Prostate gland (tissue), 2 donors: ENCODE data around the gene DMRT2.

ENCODE experiments used
- CTCF ChIP-seq, 4 experiments: fragments of 200-600 bp in 2 of 4; fragments of 450-650 bp in 2 of 4; sonication (generic) in 2 of 4; IDR thresholded peaks; 1 replicate in 3 of 4; 2 replicates in 1 of 4; pipeline ENCODE4 v1.5.1; 2016 to 2019; ENCODE audit warnings: antibody characterized with exemption in 4 of 4, mild to moderate bottlenecking in 2 of 4, moderate library complexity in 2 of 4
- POLR2AphosphoS5 ChIP-seq: sonication (generic); formaldehyde crosslinking; IDR thresholded peaks from one replicate; pipeline ENCODE4 v1.6.1; 2017; ENCODE audit warnings: antibody characterized with exemption

DNA sequence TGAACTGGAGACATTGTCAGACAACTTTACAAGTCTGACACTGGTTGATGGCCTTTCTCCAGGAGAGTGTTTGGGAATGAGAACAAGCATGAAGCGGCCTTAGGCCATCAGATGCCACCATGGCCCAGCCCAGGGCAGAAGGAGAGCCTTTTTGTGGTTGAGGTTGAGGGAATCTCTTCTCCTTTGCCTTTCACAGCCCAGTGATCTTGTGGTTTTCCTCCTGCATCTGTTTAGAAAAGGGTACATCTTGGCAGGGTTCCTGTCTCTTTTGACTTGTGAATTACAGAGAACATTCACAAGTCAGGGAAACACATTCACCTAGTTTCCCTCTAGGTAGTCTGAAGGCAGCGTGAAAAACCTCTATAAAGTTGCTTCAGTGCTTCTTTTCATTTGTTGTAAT lies 27.5 kb downstream of the DMRT2 start:
- TF ChIP-seq CTCF (IDR thresholded peaks at IDR 0.05), result no peak
- no peak for TF ChIP-seq POLR2AphosphoS5
